Coronary artery (tissue), 2 donors: Measurements from ENCODE around the gene HECW1.

Source experiments
- DNase-seq: peaks from one replicate; pipeline ENCODE4 v3.0.0-alpha.2; 2017; ENCODE audit warnings: low spot score
- H3K27ac ChIP-seq, 2 donors: fragments of 200-600 bp; sonication (generic); one replicate each; pipeline ENCODE4 v1.5.1; 2016 to 2019
- H3K4me3 ChIP-seq: fragments of 200-600 bp; sonication (generic); 2 replicates; pipeline ENCODE4 v1.5.1; 2016; ENCODE audit warnings: mild to moderate bottlenecking, moderate library complexity
- TF ChIP-seq, protein P1 (sequence below): fragments of 200-600 bp; sonication (generic); IDR thresholded peaks from one replicate; pipeline ENCODE4 v1.5.1; 2019; ENCODE audit warnings: antibody characterized with exemption

HECW1 gene

GRCh38 chr7:43450894-43451293, 338.4 kb downstream of the HECW1 start:
- TF ChIP-seq, protein P1, sequence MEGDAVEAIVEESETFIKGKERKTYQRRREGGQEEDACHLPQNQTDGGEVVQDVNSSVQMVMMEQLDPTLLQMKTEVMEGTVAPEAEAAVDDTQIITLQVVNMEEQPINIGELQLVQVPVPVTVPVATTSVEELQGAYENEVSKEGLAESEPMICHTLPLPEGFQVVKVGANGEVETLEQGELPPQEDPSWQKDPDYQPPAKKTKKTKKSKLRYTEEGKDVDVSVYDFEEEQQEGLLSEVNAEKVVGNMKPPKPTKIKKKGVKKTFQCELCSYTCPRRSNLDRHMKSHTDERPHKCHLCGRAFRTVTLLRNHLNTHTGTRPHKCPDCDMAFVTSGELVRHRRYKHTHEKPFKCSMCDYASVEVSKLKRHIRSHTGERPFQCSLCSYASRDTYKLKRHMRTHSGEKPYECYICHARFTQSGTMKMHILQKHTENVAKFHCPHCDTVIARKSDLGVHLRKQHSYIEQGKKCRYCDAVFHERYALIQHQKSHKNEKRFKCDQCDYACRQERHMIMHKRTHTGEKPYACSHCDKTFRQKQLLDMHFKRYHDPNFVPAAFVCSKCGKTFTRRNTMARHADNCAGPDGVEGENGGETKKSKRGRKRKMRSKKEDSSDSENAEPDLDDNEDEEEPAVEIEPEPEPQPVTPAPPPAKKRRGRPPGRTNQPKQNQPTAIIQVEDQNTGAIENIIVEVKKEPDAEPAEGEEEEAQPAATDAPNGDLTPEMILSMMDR, result no peak
- Histone ChIP-seq H3K4me3 (no peak overlapping the region), H3K27ac (no peak overlapping the region)
- no peak for DNase-seq

GRCh38 chr7:43454936-43455518, 342.6 kb downstream of the HECW1 start:
- Histone ChIP-seq H3K27ac (no peak overlapping the region), H3K4me3 (no peak overlapping the region)
- no peak for DNase-seq
- TF ChIP-seq, protein P1, result no peak

DNA sequence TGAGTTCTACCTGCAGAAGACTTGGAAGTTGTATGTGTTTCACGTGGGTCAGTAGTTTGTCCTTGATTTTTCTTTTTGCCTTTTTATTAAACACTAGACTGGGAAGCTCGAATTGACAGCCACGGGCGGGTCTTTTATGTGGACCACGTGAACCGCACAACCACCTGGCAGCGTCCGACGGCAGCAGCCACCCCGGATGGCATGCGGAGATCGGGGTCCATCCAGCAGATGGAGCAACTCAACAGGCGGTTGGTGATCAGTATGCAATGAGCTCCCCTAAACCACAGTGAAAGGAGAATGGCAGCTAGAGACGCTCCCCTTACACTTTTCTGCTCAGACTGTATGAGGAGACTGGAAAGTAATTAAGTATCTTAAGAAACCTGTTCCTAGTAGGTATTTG, 343.8 kb downstream of the HECW1 start:
- Histone ChIP-seq H3K4me3 (no peak overlapping the region), H3K27ac (no peak overlapping the region)
- TF ChIP-seq, protein P1, result no peak
- DNase-seq, result no peak

GRCh38 chr7:43458330-43459018, 346.0 kb downstream of the HECW1 start:
- no peak for DNase-seq
- TF ChIP-seq, protein P1, result no peak
- H3K27ac ChIP-seq, result no peak overlapping the region
- H3K4me3 ChIP-seq, result no peak overlapping the region

GRCh38 chr7:43459019-43459337, 346.5 kb downstream of the HECW1 start:
- TF ChIP-seq, protein P1, result no peak

DNA sequence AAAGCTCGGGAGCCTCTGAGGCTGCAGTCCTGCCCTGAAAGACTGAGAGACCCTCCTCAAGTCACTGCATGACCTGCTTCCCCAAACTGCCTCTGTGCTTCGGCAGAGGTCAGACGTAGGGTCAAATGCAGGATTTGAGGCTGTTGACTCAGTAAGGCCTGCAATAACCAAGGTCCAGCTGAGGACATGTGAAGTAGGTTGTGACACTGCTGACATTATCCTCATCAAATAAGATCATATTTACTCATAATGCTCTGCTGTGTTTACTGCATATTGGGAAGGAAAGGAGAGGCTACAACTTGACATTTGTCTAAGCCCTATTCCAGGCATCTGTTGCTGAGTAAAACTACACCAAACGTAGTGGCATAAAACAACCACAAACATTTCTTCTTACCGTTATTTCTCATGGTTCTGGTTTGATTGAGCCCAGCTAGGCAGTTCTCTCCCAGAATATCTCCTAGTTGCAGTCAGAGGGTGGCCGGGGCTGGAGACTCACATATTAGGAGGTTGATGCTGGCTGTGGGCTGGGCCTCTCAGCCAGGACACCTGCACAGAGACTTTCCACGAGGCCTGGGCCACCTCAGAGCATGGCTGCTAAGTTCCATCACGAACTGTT, 348.4 kb downstream of the HECW1 start:
- DNase-seq, result no peak
- Histone ChIP-seq H3K4me3 (no peak overlapping the region), H3K27ac (no peak overlapping the region)
- TF ChIP-seq, protein P1, result no peak

More at GRCh38 chr7:43459019-43459337, 346.5 kb downstream of the HECW1 start:
- Histone ChIP-seq H3K27ac (no peak overlapping the region), H3K4me3 (no peak overlapping the region)
- DNase-seq, result no peak
